Measurements from ENCODE around the gene KDM2B. TPM values are rescaled to one million over a fixed set of nuclear protein-coding genes. Genes with fewer than 3 reads are reported as not detected.
A peak's percentile ranks its signal among the peaks of the same experiment; 100 is the strongest.

KDM2B gene
- total RNA-seq, 1 donor from 2014 or later, result 79.2 TPM

GRCh38 chr12:121535150-121536053 lies 45.4 kb downstream of the KDM2B start:
- no peak for DNase-seq (ENCODE audit: low read depth, low spot score)
- TF ChIP-seq CTCF (conservative IDR thresholded peaks at IDR 0.05), result no peak
- Mint-ChIP-seq H3K36me3 (ENCODE audit: low read depth) (peaks cover 4% of the 10 kb centered on the region), H3K27ac (ENCODE audit: unreplicated experiment) (no peak overlapping the region), H3K9me3 (no peaks in the 10 kb centered on the region), H3K4me3 (peak overlapping the region; percentile 68), H3K4me1 (peaks cover 50% of the 10 kb centered on the region), H3K27me3 (ENCODE audit: low read depth) (no peaks in the 10 kb centered on the region)

DNA sequence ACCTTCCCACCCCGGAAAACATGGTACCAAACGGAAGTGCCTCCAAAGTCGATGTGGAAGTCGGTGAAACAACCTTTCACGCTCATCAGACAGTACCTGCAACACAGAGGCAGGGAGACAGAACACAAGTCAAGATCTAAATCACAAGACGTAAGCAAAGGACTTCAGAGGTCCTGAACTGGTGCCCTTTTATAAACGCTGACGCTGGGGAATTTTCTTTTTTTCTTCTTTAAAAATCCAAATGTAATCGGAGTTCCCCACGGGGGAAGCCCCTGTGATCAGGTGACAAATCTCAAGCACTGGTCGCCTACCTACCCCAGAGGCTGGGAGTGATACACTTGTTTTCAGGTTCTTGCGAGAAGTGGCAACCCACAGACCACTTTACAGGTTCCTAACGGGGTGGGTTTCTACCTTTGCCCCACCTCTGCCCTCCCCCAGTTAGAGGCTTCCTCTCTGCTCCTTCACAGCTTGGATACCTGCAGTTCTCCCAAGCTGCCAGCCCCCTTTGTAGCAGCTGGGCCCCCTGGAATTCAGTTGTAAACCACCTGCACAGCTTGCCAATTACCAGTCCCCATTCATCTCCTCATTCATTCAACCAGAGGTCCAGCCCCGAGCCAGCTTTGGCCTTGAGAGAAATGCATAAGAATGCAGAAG lies 46.2 kb downstream of the KDM2B start:
- DNase-seq (ENCODE audit: low read depth, low spot score), result no peak
- TF ChIP-seq CTCF (conservative IDR thresholded peaks at IDR 0.05), result no peak
- Mint-ChIP-seq H3K9me3 (no peaks in the 10 kb centered on the region), H3K27me3 (ENCODE audit: low read depth) (no peaks in the 10 kb centered on the region), H3K4me3 (peak overlapping the region; percentile 68), H3K36me3 (ENCODE audit: low read depth) (peaks cover 4% of the 10 kb centered on the region), H3K4me1 (peaks cover 48% of the 10 kb centered on the region), H3K27ac (ENCODE audit: unreplicated experiment) (no peak overlapping the region)

GRCh38 chr12:121533394-121534090 lies 47.3 kb downstream of the KDM2B start:
- no peak for TF ChIP-seq CTCF (conservative IDR thresholded peaks at IDR 0.05)
- Mint-ChIP-seq H3K27ac (ENCODE audit: unreplicated experiment) (no peak overlapping the region), H3K27me3 (ENCODE audit: low read depth) (no peaks in the 10 kb centered on the region), H3K4me3 (peak overlapping the region; percentile 69), H3K9me3 (no peaks in the 10 kb centered on the region), H3K4me1 (peaks cover 43% of the 10 kb centered on the region), H3K36me3 (ENCODE audit: low read depth) (peaks cover 4% of the 10 kb centered on the region)
- no peak for DNase-seq (ENCODE audit: low read depth, low spot score)

GRCh38 chr12:121532503-121533393 lies 48.1 kb downstream of the KDM2B start:
- Mint-ChIP-seq H3K9me3 (no peaks in the 10 kb centered on the region), H3K4me1 (peaks cover 38% of the 10 kb centered on the region), H3K4me3 (no peak overlapping the region), H3K27me3 (ENCODE audit: low read depth) (no peaks in the 10 kb centered on the region), H3K27ac (ENCODE audit: unreplicated experiment) (no peak overlapping the region), H3K36me3 (ENCODE audit: low read depth) (peaks cover 4% of the 10 kb centered on the region)
- DNase-seq (ENCODE audit: low read depth, low spot score), result no peak
- TF ChIP-seq CTCF (conservative IDR thresholded peaks at IDR 0.05), result no peak

- Mint-ChIP-seq H3K36me3 (ENCODE audit: low read depth) (peaks cover 4% of the 10 kb centered on the region), H3K4me1 (peaks cover 34% of the 10 kb centered on the region), H3K4me3 (no peak overlapping the region), H3K27me3 (ENCODE audit: low read depth) (no peaks in the 10 kb centered on the region), H3K9me3 (no peaks in the 10 kb centered on the region), H3K27ac (ENCODE audit: unreplicated experiment) (no peak overlapping the region)
- no peak for DNase-seq (ENCODE audit: low read depth, low spot score)
- no peak for TF ChIP-seq CTCF (conservative IDR thresholded peaks at IDR 0.05)
Measured at GRCh38 chr12:121531356-121531750, 49.5 kb downstream of the KDM2B start.

Data from neural crest cell (in vitro differentiated cells).